GM21528 (cell line): ENCODE measurements around the gene PRPF31.
A peak's percentile ranks its signal among the peaks of the same experiment; 100 is the strongest.

Experiments used
- ATAC-seq: cut with Tn5 transposase; IDR thresholded peaks from one replicate; pipeline ENCODE4 v1.9.1; 2021; ENCODE audit warnings: mild to moderate bottlenecking, moderate library complexity; ENCODE audit not compliant: unreplicated experiment, low FRiP score

PRPF31 gene

DNA sequence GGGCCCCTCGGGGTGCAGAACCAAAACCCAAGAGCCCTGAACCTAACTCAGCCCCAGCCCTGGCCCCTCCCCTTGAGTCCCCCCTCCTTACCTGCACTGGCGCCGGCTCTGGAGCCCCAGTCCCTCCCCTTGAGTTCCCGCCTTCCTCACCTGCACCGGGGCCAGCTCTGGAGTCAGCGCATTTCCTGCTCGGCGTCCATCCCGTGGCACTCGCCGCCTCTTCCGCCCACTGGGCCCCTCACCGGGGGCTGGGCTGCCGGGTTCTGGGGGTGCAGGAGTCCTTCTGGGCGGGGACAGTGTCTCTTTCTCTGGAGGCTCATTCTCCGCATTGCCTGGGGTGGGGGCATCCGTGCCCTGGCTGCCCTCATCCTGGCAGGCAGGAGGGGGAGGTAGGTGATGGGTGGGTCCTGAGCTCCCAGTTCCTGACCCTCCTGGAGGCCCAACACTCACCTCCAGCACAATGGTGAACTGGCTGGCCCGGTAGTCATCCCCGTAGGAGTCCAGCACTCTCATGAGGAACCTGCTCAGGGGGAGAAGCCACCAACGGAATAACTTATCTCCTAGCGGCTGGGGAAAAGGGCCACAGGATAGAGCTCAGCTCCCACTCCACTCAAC, 7.6 kb upstream of the PRPF31 start:
- ATAC-seq: no peak

DNA sequence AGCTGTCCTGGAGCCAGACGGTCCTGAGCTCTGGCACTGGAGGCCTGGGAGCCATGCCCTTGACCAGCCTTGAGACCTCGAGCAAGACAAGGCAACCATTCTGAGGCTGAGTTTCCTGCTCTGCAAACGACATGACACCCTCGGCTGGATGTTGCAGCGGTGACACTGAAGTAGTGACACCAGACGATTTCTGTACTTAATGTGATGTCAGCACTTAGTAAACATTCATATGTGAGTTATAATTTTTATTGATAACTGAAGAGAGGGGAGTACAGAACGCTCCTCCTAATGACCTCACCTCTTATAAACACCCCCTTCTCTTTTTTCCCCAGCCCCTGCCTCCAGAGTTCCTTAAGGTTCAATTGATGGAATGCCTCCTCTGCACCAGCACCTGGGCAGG, 7.1 kb upstream of the PRPF31 start:
- ATAC-seq: no peak

DNA sequence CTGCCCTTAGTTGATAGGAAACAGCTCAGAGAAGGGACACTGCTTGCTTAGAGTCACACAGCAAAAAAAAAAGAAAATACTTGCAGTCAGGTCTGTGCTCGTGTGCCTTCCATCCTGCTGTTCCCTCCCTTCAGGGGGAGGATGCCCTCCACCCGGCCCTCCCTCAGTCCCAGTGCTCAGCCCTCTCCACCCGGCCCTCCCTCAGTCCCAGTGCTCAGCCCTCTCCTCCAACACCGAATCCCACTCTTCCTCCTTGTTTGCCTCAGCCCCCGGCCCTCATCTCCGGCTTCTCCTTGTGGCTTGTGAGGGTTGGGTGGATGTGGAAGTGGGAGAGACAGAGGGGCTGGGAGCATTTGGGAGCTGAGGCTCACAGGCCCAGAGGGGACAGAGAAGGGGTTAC, 5.9 kb upstream of the PRPF31 start:
- no peak for ATAC-seq

DNA sequence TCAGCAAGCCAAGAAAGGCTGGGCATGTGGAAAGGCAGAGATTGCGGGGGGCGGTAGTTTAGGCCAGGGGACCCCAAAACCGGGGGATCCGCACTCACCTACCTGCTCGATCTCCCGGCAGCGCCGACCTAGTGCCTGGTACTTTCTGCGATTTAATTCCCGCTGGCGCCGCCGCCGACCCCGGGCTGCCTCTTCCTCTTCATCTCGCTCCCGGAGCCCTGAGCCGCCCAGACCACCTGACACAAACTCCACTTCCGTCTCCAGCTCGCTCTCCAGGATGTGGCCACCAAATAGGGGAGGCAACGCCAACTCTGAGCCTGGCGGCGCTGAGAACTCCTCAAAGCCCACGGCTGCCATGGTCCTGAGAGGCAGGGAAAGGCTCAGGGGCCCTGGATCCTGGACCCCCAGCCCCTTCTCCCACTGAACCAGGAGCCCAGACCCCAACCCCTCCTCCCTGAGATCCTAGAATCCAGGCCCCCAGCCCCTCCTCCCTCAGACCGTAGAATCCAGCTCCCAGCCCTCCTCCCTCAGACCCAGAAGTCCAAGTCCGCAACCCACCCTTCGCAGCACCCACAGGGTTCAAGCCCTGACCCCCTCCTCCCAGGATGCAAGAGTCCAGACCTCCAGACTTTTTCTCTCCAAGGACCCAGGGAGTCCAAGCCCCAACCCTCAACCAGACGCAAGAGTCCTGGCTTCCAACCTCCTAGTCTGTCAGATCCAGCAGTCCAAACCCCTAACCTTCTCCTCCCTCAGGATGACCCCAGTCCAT, 1.0 kb upstream of the PRPF31 start:
- peak; percentile 2 for ATAC-seq

DNA sequence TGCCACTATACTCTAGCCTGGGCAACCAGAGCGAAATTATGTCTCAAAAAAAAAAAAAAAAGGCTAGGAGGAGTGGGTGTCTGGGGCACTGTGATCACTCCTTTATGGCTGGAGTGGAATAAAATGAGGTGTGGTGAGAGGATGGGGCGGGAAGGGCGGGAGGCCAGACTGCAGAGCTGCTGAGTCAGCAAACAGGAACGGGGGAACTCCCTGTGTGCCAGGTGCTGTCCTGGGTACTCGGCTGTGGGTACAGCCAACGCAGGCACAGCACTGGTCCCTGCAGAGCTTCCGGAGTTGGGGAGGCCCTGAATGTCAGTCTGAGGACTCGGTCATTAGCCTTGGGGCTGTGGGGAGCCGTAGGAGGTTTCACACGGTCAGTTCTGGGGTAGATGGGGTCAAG, 5.7 kb downstream of the PRPF31 start:
- ATAC-seq: no peak

DNA sequence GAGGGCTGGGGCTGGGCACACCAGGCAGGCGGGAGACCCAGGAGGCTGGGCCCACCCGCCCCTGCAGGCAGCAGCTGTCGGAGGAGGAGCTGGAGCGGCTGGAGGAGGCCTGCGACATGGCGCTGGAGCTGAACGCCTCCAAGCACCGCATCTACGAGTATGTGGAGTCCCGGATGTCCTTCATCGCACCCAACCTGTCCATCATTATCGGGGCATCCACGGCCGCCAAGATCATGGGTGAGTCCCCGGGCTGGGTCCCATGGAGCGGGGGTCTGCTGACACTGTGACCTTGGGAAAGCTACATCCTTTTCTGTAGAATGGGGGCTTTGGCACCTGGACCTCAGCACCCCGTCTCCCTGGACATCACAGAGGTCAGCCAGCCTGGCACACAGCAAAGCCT, 8.1 kb downstream of the PRPF31 start:
- ATAC-seq: no peak

DNA sequence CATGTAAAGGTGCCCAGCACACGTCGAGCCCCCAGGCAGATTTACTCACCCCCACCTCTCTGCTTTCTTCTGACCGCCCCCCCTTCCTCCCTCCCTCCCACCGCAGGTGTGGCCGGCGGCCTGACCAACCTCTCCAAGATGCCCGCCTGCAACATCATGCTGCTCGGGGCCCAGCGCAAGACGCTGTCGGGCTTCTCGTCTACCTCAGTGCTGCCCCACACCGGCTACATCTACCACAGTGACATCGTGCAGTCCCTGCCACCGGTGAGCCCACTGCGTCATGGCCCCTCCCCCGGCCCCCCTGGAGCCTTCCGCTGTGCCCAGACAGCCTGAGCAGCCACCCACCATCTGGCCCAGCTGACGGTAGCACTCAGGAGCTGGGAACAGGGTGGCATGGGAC, 8.8 kb downstream of the PRPF31 start:
- ATAC-seq: no peak

DNA sequence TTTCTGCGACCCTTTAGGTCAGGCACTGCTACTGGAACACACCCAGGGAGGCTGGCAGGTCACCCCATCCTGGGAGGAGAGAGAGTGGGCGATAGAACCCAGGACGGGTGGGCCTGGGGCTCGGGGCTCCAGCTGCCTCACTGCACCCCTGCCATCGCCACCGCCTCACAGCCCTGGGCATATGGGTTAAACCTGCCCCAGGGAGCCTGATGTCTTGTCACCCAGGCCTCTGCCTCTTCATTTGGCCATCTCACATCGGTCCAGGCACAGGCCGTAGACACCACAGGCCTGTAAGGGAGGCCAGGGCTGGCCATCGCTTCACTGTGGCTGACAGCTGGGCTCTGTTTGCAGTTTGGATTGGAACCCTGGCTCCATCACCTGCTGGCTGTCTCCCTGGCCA, 10.2 kb downstream of the PRPF31 start:
- no peak for ATAC-seq

DNA sequence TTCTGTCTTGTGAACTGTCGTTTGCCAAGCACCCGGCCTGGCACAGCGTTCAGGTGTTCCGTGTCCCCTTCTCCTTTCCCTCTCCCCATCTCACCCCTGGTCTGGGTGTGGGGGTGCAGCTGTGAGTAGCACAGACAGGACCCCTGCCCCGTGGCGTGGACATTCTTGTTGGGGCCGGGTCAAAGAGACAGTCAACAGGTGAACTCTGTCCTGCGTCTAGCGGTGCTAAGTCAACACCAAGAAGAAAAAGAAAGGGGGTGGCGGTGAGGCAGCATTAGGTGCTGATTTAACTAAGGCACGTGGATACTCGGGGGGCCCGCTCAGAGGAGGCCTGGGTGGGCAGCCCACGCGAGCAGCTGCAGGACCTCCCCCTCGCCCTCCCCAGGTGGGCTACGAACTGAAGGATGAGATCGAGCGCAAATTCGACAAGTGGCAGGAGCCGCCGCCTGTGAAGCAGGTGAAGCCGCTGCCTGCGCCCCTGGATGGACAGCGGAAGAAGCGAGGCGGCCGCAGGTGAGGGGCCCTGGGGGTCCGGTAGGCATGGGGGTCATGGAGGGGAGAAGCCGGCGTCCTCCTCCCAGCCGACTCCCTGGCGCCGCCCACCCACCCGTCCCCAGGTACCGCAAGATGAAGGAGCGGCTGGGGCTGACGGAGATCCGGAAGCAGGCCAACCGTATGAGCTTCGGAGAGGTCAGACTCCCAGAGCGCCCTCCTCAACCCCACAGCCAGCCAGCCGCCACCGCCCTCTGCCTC, 12.3 kb downstream of the PRPF31 start:
- no peak for ATAC-seq

DNA sequence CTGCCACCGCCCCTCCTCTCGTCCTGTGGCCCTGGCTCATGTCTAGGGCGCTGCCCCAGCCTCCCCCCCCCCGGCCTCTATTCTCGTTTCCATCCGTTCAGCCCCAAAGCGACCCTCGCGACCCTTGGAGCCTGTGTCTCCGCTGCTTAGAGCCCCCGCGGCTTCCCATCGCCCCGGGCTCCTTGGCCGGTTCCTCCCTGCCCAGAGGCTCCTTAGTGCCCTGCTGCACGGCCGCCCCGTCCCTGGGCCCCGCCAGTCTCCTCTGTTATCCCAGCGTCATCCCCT, 12.8 kb downstream of the PRPF31 start:
- ATAC-seq: no peak

DNA sequence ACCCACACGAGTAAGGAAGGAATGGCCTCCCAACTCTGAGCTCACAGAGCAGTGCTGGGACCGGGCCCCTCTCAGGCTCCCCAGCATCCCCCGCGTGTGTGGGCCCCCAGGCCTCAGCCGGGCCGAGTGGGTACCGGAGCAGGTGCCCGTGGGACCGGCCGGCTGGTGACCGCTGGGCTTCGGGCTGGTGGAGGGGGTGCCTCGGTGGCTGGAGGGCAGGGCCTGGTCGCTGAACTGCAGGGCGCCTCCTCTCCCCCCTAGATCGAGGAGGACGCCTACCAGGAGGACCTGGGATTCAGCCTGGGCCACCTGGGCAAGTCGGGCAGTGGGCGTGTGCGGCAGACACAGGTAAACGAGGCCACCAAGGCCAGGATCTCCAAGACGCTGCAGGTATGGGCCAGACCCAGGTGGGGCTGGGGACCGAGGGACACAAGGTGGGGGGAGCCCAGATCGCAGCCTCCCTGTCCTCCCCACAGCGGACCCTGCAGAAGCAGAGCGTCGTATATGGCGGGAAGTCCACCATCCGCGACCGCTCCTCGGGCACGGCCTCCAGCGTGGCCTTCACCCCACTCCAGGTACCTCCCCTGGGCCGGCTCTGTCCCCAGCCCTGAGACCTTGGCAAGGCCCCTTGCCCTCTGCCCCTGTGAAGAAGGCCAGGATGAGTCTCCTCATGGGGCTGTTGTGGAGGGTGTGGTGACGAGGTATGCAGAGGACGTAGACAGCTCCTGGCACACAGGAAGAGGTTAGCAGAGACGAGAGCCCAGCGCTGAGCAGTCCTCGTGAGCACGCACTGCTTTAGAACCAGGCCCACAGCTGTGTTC, 13.5 kb downstream of the PRPF31 start:
- ATAC-seq: no peak

DNA sequence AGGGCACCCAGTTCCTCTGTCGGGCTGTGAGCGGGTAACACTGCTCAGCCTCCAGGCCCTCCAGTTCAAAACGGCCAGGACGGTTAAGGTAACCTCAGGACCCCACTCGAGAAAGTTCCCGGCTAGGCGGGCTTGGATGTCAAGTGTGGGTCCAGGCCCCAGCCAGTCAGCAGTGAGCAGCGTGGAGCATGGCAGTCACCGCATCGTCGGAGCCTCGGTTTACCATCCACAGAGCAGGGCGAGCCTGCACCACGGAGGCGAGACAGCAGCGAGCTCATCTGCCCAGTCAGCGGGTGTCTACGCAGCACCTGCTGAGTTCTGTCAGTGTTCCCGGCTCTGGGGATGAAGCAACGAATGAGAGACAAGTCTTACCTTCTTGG, 14.1 kb downstream of the PRPF31 start:
- ATAC-seq: no peak

DNA sequence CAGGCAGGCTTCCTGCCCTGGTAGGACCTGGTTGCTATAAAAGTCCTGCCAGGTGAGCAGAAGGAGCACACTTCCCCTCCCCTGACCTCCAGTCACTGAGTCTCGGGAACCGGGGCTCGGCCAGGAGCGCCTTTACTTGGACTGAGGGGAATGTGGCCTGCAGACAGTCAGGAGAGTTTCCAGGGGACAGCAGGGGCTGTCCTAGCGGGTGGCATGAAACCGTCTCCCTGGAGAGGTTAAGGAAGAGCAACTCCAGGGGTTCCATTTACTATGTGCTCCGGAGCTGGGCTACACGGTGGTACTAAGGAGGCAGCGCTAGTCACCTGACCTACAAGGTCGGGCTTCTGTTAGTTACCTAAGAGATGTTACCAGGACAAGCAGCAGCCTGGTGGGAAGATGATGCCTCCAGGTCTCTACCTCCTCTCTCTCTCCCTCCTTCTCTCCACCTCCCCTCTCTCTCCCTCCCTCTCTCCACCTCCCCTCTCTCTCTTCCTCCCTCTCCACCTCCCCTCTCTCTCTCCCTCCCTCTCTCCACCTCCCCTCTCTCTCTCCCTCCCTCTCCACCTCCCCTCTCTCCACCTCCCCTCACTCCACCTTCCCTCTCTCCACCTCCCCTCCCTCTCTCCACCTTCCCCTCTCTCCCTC, 17.9 kb downstream of the PRPF31 start:
- no peak for ATAC-seq

DNA sequence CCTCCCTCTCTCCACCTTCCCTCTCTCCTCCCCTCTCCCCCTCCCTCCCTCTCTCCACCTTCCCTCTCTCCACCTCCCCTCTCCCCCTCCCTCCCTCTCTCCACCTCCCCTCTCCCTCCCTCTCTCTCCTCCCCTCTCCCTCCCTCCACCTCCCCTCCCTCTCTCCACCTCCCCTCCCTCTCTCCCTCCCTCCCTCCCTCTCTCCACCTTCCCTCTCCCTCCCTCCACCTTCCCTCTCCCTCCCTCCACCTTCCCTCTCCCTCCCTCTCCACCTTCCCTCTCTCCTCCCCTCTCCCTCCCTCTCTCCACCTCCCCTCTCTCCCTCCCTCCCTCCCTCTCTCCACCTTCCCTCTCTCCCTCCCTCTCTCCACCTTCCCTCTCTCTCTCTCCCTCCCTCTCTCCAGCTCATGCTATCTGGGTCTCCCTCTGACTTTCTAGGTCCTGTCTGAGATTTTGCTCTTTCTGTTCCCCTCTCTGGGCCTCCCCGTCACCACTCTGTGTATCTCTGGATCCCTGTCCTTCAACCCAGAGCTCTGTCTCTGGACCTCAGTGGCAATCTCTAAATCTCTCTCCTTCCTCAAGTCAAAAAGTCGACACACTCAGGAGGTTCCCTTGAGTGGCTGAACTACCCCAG, 18.5 kb downstream of the PRPF31 start:
- no peak for ATAC-seq

DNA sequence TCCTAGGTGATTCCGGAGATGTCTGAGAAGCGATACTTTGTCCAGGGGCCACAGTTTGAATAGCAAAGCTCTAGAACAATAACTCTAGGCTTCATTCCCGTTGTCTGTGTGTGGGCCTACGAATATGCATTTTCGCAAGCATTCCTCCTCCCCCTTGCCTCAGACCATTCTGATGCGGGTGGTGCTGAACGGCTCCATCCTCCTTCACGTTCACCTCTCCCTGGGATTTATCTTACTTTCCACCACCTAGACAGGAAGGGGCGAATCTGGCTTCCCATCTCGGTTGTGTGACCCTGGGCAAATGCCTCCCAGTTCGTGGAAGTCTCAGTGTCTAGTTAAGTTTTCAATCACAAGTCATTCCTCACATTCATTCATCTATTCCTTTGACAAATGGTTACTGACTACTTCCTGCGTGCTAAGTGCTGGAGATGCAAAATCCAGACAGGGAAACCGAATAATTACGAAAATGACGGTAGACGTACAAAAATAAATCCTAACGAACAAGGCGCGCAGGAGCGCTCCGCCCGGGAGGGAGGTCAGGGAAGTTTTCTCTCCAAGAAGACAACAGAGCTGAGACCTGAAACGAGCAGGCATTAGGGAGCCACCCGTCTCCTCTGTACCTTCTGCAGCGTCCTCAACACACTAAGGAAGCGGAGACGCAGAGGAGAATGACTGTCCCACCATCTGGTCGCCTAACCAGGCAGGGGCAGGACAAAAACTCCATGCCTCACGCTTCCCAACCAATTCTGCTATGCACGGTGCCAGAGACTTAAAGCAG, 20.7 kb downstream of the PRPF31 start:
- peak; percentile 0 for ATAC-seq

DNA sequence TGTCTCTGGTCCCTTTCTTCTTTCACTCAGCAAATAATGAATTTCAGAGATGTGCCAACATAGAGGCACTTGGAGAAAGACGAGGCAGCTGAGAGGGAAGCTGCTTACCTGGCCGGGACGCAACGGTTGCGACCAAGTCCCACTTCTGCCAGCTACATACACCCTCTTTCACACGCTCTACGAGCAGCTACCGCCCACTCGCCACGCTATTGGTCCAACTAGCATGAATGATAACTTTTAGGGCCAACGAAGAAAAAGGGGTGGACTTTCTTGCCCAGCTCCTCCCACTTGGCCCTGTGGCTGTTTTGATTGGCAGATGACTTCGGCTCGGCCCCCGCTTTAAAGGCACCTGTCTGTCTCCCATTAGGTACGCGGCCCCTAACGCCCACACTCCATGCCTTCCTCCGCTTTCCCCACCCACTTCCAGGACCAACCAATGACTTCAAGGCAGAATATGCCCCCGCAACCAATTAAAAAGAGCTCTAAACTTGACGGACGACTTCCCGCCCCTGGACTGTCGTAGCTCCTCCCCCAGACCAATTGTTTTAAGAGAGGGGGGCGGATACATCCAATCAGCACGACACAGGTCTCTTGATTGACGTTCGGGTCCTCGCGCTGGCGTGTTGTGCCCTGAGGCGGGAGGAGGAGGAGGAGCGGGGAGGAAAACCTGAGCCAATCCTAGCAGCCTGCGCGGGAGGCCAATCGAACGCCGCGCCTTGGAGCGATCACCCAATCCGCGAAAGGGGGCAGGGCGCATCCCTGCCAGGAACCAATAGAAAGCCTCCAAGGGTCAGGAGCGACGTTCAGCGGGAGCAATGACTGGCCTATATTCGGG, 21.5 kb downstream of the PRPF31 start:
- peak; percentile 76 for ATAC-seq

DNA sequence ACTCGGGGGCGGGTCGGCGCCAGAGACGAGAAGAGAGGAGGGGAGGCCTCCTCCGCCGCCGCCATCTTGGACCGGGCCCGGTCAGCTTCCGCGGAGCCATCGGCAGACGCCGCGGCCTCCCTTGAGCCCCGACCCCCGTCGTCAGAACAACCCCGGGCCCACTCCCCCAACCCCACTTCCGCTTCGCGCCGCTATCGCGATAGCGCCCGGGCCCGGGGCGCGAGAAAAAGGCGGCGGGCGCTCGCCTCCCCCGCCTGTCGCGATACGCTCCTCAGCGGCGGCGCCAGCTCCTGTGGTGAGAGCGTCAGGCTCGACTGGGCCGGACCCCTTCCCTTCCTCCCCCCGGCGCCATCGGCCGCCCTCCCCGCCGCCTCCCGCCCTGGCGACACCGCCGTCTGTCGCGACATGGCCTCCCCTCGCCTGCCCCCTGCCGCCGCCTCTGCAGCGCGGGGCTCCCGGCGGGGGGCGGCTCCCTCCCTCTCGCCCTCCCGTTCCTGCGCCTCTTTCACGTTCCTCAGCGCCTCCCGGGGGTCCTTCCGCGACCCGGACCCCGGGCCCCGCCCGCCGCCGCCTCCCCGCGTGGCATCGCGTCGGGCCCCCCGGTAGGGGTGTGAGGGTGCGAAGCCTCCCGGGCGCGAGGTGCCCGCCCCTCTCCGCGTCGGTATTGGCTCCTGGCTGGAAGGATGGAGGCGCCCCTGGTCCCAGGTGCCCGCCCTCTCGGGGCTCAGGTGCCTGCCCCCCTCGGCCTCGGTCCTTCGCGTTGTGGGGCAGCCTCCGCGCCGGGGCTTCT, 22.3 kb downstream of the PRPF31 start, which contains the start of gene CNOT3:
Gene CNOT3, plus strand, starts transcription at position 64 of the 790 bp plus-strand sequence. CDS start 5,217 bp downstream, outside the sequence.
- no peak for ATAC-seq
